ENCODE results near the gene KCTD16. TPM values are rescaled to one million over a fixed set of nuclear protein-coding genes. Genes with fewer than 3 reads are reported as not detected.

KCTD16 gene
- total and polyA plus RNA-seq, 7 experiments from 2014 or later, result 0.07 to 0.22 (median 0.13) TPM; not detected in 4

GRCh38 chr5:144458216-144458615 lies 287.5 kb downstream of the KCTD16 start:
- no peaks in the 10 kb centered on the region for H3K9me3 ChIP-seq (ENCODE audit: control insufficient read depth in 2 of 3, low read length in 3 of 3)
- ChIA-PET POLR2A (no interaction called here), CTCF (no interaction called here)
- no peak overlapping the region for H3K27ac Mint-ChIP-seq
- H3K4me3 Mint-ChIP-seq, result no peak overlapping the region
- no peak overlapping the region for H3K4me3 ChIP-seq (ENCODE audit: low read length)
- intact Hi-C loops (cut with micrococcal nuclease), result no loop called here
- DNase-seq (no peak), ATAC-seq (no peak)
- no peaks in the 10 kb centered on the region for H3K27me3 Mint-ChIP-seq
- no peaks in the 10 kb centered on the region for H3K4me1 Mint-ChIP-seq
- no peaks in the 10 kb centered on the region for H3K36me3 ChIP-seq (ENCODE audit: control insufficient read depth in 2 of 3, insufficient read depth in 3 of 3, low read length in 3 of 3)
- H3K36me3 Mint-ChIP-seq, result no peaks in the 10 kb centered on the region
- no peaks in the 10 kb centered on the region for H3K27me3 ChIP-seq (ENCODE audit: control insufficient read depth in 2 of 2, insufficient read depth in 2 of 2, low read length in 2 of 2)
- peaks cover 0 to 22% (median 10%) of the 10 kb centered on the region in 11 donors for H3K9me3 Mint-ChIP-seq
- H3K4me1 ChIP-seq (ENCODE audit: control insufficient read depth in 2 of 2, insufficient read depth in 2 of 2, low read length in 2 of 2), result no peaks in the 10 kb centered on the region
- H3K27ac ChIP-seq (ENCODE audit: low read depth, low read length), result no peak overlapping the region

- H3K4me1 ChIP-seq (ENCODE audit: control insufficient read depth in 2 of 2, insufficient read depth in 2 of 2, low read length in 2 of 2), result no peaks in the 10 kb centered on the region
- no peak for DNase-seq
- no peak for ATAC-seq
- no peaks in the 10 kb centered on the region for H3K27me3 ChIP-seq (ENCODE audit: control insufficient read depth in 2 of 2, insufficient read depth in 2 of 2, low read length in 2 of 2)
- no peak overlapping the region for H3K4me3 ChIP-seq (ENCODE audit: low read length)
- CTCF ChIA-PET, result no interaction called here
- POLR2A ChIA-PET, result no interaction called here
- Mint-ChIP-seq H3K4me3 (no peak overlapping the region), H3K36me3 (no peaks in the 10 kb centered on the region), H3K27me3 (no peaks in the 10 kb centered on the region), H3K9me3 (peaks cover 0 to 22% (median 9%) of the 10 kb centered on the region in 11 donors), H3K4me1 (no peaks in the 10 kb centered on the region), H3K27ac (no peak overlapping the region)
- H3K9me3 ChIP-seq (ENCODE audit: control insufficient read depth in 2 of 3, low read length in 3 of 3), result no peaks in the 10 kb centered on the region
- no peak overlapping the region for H3K27ac ChIP-seq (ENCODE audit: low read depth, low read length)
- no peaks in the 10 kb centered on the region for H3K36me3 ChIP-seq (ENCODE audit: control insufficient read depth in 2 of 3, insufficient read depth in 3 of 3, low read length in 3 of 3)
- intact Hi-C loops (cut with micrococcal nuclease), result no loop called here
Observed at GRCh38 chr5:144460600-144460999, 289.9 kb downstream of the KCTD16 start.

- H3K4me3 ChIP-seq (ENCODE audit: low read length), result no peak overlapping the region
- no peaks in the 10 kb centered on the region for H3K4me1 ChIP-seq (ENCODE audit: control insufficient read depth in 2 of 2, insufficient read depth in 2 of 2, low read length in 2 of 2)
- H3K9me3 ChIP-seq (ENCODE audit: control insufficient read depth in 2 of 3, low read length in 3 of 3), result no peaks in the 10 kb centered on the region
- POLR2A ChIA-PET, result no interaction called here
- no peaks in the 10 kb centered on the region for H3K36me3 ChIP-seq (ENCODE audit: control insufficient read depth in 2 of 3, insufficient read depth in 3 of 3, low read length in 3 of 3)
- ATAC-seq (no peak), DNase-seq (no peak)
- no peak overlapping the region for H3K27ac ChIP-seq (ENCODE audit: low read depth, low read length)
- intact Hi-C loops (cut with micrococcal nuclease), result no loop called here
- H3K4me1 Mint-ChIP-seq, result no peaks in the 10 kb centered on the region
- no peaks in the 10 kb centered on the region for H3K27me3 ChIP-seq (ENCODE audit: control insufficient read depth in 2 of 2, insufficient read depth in 2 of 2, low read length in 2 of 2)
- peaks cover 0 to 13% (median 9%) of the 10 kb centered on the region in 11 donors for H3K9me3 Mint-ChIP-seq
- CTCF ChIA-PET, result no interaction called here
- H3K36me3 Mint-ChIP-seq, result no peaks in the 10 kb centered on the region
- H3K27ac Mint-ChIP-seq, result no peak overlapping the region
- no peak overlapping the region for H3K4me3 Mint-ChIP-seq
- no peaks in the 10 kb centered on the region for H3K27me3 Mint-ChIP-seq
Observed at GRCh38 chr5:144462577-144462976, 291.9 kb downstream of the KCTD16 start.

GRCh38 chr5:144463481-144464223 lies 293.0 kb downstream of the KCTD16 start:
- no peaks in the 10 kb centered on the region for H3K9me3 ChIP-seq (ENCODE audit: control insufficient read depth in 2 of 3, low read length in 3 of 3)
- DNase-seq, result no peak
- Mint-ChIP-seq H3K4me1 (no peaks in the 10 kb centered on the region), H3K9me3 (peaks cover 0 to 13% (median 9%) of the 10 kb centered on the region in 11 donors), H3K27ac (no peak overlapping the region), H3K4me3 (no peak overlapping the region), H3K27me3 (no peaks in the 10 kb centered on the region), H3K36me3 (no peaks in the 10 kb centered on the region)
- no peak overlapping the region for H3K4me3 ChIP-seq (ENCODE audit: low read length)
- intact Hi-C loops (cut with micrococcal nuclease), result no loop called here
- ATAC-seq, result no peak
- no peaks in the 10 kb centered on the region for H3K27me3 ChIP-seq (ENCODE audit: control insufficient read depth in 2 of 2, insufficient read depth in 2 of 2, low read length in 2 of 2)
- no peaks in the 10 kb centered on the region for H3K4me1 ChIP-seq (ENCODE audit: control insufficient read depth in 2 of 2, insufficient read depth in 2 of 2, low read length in 2 of 2)
- CTCF ChIA-PET, result no interaction called here
- no peaks in the 10 kb centered on the region for H3K36me3 ChIP-seq (ENCODE audit: control insufficient read depth in 2 of 3, insufficient read depth in 3 of 3, low read length in 3 of 3)
- POLR2A ChIA-PET, result no interaction called here
- no peak overlapping the region for H3K27ac ChIP-seq (ENCODE audit: low read depth, low read length)

- ChIA-PET CTCF (no interaction called here), POLR2A (no interaction called here)
- no peak overlapping the region for H3K27ac ChIP-seq (ENCODE audit: low read depth, low read length)
- no peaks in the 10 kb centered on the region for H3K27me3 ChIP-seq (ENCODE audit: control insufficient read depth in 2 of 2, insufficient read depth in 2 of 2, low read length in 2 of 2)
- H3K9me3 ChIP-seq (ENCODE audit: control insufficient read depth in 2 of 3, low read length in 3 of 3), result no peaks in the 10 kb centered on the region
- H3K27ac Mint-ChIP-seq, result no peak overlapping the region
- H3K4me3 ChIP-seq (ENCODE audit: low read length), result no peak overlapping the region
- DNase-seq (no peak), ATAC-seq (no peak)
- H3K9me3 Mint-ChIP-seq, result peaks cover 0 to 13% (median 9%) of the 10 kb centered on the region in 11 donors
- H3K27me3 Mint-ChIP-seq, result no peaks in the 10 kb centered on the region
- no peaks in the 10 kb centered on the region for H3K4me1 Mint-ChIP-seq
- no peaks in the 10 kb centered on the region for H3K36me3 Mint-ChIP-seq
- intact Hi-C loops (cut with micrococcal nuclease), result no loop called here
- H3K36me3 ChIP-seq (ENCODE audit: control insufficient read depth in 2 of 3, insufficient read depth in 3 of 3, low read length in 3 of 3), result no peaks in the 10 kb centered on the region
- no peaks in the 10 kb centered on the region for H3K4me1 ChIP-seq (ENCODE audit: control insufficient read depth in 2 of 2, insufficient read depth in 2 of 2, low read length in 2 of 2)
- no peak overlapping the region for H3K4me3 Mint-ChIP-seq
Observed at GRCh38 chr5:144464306-144464705, 293.6 kb downstream of the KCTD16 start.

- no peak for ATAC-seq
- H3K36me3 ChIP-seq (ENCODE audit: control insufficient read depth in 2 of 3, insufficient read depth in 3 of 3, low read length in 3 of 3), result no peaks in the 10 kb centered on the region
- CTCF ChIA-PET, result no interaction called here
Observed at GRCh38 chr5:144465441-144465840, 294.8 kb downstream of the KCTD16 start.

GRCh38 chr5:144467792-144468191 lies 297.1 kb downstream of the KCTD16 start:
- Mint-ChIP-seq H3K9me3 (peaks cover 0 to 5% (median 0%) of the 10 kb centered on the region in 11 donors), H3K4me1 (no peaks in the 10 kb centered on the region), H3K27ac (no peak overlapping the region), H3K4me3 (no peak overlapping the region), H3K36me3 (no peaks in the 10 kb centered on the region), H3K27me3 (no peaks in the 10 kb centered on the region)
- intact Hi-C loops (cut with micrococcal nuclease), result no loop called here
- ATAC-seq (no peak), DNase-seq (no peak)
- H3K27me3 ChIP-seq (ENCODE audit: control insufficient read depth in 2 of 2, insufficient read depth in 2 of 2, low read length in 2 of 2), result no peaks in the 10 kb centered on the region
- no peak overlapping the region for H3K4me3 ChIP-seq (ENCODE audit: low read length)
- no peaks in the 10 kb centered on the region for H3K4me1 ChIP-seq (ENCODE audit: control insufficient read depth in 2 of 2, insufficient read depth in 2 of 2, low read length in 2 of 2)
- H3K9me3 ChIP-seq (ENCODE audit: control insufficient read depth in 2 of 3, low read length in 3 of 3), result no peaks in the 10 kb centered on the region
- POLR2A ChIA-PET, result no interaction called here
- CTCF ChIA-PET, result no interaction called here
- no peaks in the 10 kb centered on the region for H3K36me3 ChIP-seq (ENCODE audit: control insufficient read depth in 2 of 3, insufficient read depth in 3 of 3, low read length in 3 of 3)
- H3K27ac ChIP-seq (ENCODE audit: low read depth, low read length), result no peak overlapping the region

More at GRCh38 chr5:144465441-144465840, 294.8 kb downstream of the KCTD16 start:
- H3K9me3 ChIP-seq (ENCODE audit: control insufficient read depth in 2 of 3, low read length in 3 of 3), result no peaks in the 10 kb centered on the region
- Mint-ChIP-seq H3K4me3 (no peak overlapping the region), H3K27ac (no peak overlapping the region), H3K9me3 (peaks cover 0 to 10% (median 6%) of the 10 kb centered on the region in 11 donors), H3K36me3 (no peaks in the 10 kb centered on the region), H3K27me3 (no peaks in the 10 kb centered on the region), H3K4me1 (no peaks in the 10 kb centered on the region)
- POLR2A ChIA-PET, result no interaction called here
- H3K27ac ChIP-seq (ENCODE audit: low read depth, low read length), result no peak overlapping the region
- H3K27me3 ChIP-seq (ENCODE audit: control insufficient read depth in 2 of 2, insufficient read depth in 2 of 2, low read length in 2 of 2), result no peaks in the 10 kb centered on the region
- H3K4me3 ChIP-seq (ENCODE audit: low read length), result no peak overlapping the region
- no peaks in the 10 kb centered on the region for H3K4me1 ChIP-seq (ENCODE audit: control insufficient read depth in 2 of 2, insufficient read depth in 2 of 2, low read length in 2 of 2)
- intact Hi-C loops (cut with micrococcal nuclease), result no loop called here
- no peak for DNase-seq

All from naive thymus-derived CD4-positive, alpha-beta T cell (primary cell).